VCaP (cell line): Measurements from ENCODE around the gene KIF12.
"Not testable (repeated sequence)": the region's sequence is repeated elsewhere in the genome, so short reads cannot be mapped to it uniquely, and the experiment has no call there.

Source experiments
- H3K27ac ChIP-seq: fragments of 450-650 bp; 2 replicates; pipeline ENCODE4 v1.5.1; 2017
- TF ChIP-seq, protein P1 (sequence below): fragments of 450-650 bp; conservative IDR thresholded peaks from 2 replicates; pipeline ENCODE4 v1.5.1; 2017; ENCODE audit warnings: mild to moderate bottlenecking, moderate library complexity

The KIF12 gene

DNA sequence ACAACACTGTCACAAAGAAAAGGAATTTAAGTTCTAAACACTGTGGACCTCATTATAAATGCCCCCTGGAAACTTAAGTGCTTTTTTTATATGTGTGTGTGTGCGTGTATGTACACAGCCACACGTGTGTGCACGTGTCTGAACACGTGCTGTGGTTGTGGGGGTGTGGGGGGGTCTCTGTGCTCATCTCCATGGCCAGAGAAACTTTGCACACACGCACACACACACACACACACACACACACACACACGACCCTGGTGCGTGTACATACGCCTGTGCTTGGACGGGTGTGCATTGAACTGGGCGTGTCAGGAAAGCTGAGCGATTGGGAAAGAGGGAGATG, 48.9 kb downstream of the KIF12 start:
- TF ChIP-seq, protein P1, sequence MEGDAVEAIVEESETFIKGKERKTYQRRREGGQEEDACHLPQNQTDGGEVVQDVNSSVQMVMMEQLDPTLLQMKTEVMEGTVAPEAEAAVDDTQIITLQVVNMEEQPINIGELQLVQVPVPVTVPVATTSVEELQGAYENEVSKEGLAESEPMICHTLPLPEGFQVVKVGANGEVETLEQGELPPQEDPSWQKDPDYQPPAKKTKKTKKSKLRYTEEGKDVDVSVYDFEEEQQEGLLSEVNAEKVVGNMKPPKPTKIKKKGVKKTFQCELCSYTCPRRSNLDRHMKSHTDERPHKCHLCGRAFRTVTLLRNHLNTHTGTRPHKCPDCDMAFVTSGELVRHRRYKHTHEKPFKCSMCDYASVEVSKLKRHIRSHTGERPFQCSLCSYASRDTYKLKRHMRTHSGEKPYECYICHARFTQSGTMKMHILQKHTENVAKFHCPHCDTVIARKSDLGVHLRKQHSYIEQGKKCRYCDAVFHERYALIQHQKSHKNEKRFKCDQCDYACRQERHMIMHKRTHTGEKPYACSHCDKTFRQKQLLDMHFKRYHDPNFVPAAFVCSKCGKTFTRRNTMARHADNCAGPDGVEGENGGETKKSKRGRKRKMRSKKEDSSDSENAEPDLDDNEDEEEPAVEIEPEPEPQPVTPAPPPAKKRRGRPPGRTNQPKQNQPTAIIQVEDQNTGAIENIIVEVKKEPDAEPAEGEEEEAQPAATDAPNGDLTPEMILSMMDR: no peak
- H3K27ac ChIP-seq: peak overlapping the region; percentile 37

DNA sequence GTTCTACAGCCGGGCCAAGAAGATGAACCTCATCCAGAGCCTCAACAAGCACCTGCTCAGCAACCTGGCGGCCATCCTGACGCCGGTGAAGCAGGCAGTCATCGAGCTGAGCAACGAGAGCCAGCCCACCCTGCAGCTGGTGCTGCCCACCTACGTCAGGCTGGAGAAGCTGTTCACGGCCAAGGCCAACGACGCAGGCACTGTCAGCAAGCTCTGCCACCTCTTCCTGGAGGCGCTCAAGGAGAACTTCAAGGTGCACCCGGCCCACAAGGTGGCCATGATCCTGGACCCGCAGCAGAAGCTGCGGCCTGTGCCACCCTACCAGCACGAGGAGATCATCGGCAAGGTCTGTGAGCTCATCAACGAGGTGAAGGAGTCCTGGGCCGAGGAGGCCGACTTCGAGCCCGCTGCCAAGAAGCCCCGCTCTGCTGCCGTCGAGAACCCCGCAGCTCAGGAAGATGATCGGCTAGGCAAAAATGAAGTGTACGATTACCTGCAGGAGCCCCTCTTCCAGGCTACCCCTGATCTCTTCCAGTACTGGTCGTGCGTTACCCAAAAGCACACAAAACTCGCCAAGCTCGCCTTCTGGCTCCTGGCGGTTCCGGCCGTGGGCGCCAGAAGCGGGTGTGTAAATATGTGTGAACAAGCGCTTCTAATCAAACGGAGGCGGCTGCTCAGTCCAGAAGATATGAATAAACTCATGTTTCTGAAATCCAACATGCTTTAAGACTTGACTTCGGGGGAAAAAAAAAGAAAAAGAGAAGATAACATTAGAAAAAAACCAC, 49.5 kb downstream of the KIF12 start:
- TF ChIP-seq, protein P1: no peak
- peak overlapping the region; percentile 37 for H3K27ac ChIP-seq

DNA sequence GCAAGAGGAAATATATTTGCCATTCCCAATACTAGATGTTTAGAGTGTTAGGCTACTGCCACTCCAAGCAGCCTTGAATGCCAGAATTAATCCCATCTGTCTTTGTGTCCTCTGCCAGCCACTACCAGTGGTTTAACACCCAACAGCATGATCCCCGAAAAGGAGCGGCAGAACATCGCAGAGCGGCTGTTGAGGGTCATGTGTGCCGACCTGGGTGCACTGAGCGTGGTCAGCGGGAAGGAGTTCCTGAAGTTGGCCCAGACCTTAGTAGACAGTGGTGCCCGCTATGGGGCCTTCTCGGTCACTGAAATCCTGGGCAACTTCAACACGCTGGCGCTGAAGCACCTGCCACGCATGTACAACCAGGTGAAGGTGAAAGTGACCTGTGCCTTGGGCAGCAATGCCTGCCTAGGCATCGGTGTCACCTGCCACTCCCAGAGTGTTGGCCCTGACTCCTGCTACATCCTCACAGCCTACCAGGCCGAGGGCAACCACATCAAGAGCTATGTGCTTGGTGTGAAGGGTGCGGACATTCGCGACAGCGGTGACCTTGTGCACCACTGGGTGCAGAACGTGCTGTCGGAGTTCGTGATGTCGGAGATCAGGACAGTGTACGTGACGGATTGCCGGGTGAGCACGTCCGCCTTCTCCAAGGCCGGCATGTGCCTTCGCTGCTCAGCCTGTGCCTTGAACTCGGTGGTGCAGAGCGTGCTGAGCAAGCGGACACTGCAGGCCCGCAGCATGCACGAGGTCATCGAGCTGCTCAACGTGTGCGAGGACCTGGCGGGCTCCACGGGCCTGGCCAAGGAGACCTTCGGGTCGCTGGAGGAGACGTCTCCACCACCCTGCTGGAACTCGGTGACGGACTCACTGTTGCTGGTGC, 50.3 kb downstream of the KIF12 start:
- TF ChIP-seq, protein P1: no peak
- no peak overlapping the region for H3K27ac ChIP-seq

DNA sequence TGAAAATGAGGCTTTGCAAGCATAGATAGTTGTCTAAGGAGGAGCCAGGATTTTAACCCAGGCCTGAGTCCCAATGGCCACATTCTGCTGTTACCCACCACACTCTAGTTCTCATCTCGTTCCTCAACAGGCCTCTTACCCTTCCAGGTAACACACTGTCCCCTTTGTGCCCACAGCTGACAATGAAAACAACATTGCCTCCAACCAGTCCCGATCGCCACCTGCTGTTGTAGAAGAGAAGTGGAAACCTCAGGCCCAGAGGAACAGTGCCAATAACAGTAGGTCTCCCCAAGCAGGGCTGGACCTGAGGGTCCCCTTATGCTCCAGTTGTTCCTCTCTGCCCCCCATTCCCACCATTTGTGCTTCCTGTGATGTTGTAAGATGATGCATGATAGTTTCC, 51.4 kb downstream of the KIF12 start:
- TF ChIP-seq, protein P1: peak; percentile 68
- H3K27ac ChIP-seq: no peak overlapping the region

DNA sequence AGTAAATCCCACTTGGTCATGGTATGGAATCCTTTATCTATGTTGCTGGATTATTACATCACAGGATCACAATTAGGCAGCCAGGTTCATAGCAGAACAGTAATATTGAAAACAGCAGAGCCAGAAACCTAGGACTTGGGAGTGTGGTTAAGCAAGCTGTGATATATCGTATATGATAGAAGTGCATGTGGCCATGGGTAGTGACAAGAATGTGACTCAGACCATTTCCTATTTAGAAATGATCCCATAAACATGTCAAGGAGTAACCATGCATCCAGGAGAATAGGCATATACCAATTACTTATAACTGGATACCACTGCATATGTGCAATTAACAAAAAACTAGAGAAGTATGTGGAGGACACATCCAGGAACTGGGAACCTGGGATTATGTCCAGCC, 52.2 kb downstream of the KIF12 start:
- no peak overlapping the region for H3K27ac ChIP-seq
- TF ChIP-seq, protein P1: no peak

DNA sequence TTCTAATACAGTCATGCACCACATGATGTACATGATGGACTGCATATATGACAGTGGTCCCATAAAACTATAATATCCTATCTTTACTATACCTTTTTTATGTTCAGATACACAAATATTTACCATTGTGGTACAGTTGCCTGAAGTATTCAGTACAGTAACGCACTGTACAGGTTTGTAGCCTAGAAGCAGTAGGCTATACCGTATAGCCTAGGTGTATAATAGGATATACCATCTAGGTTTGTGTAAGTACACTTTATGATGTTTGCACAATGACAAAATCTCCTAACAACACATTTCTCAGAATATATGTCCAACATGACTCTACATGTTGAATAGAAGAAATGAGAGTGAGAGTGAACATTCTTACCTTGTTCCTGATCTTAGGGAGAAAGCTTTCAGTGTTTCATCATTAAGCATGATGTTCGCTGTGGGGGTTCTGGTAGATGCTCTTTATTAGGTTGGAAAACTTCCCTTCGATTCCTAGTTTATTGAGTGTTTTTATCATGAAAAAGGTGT, 52.8 kb downstream of the KIF12 start:
- no peak overlapping the region for H3K27ac ChIP-seq
- TF ChIP-seq, protein P1: no peak

DNA sequence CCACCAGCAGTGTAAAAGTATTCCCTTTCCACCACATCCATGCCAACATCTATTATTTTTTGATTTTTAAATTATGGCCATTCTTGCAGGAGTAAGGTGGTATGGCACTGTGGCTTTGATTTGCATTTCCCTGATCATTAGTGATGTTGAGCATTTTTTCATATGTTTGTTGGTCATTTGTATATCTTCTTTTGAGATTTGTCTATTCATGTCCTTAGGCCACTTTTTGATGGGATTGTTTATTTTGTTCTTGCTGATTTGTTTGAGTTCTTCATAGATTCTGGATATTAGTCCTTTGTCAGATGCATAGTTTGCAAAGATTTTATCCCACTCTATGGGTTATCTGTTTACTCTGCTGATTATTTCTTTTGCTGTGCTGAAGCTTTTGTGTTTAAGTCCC, 55.4 kb downstream of the KIF12 start:
- not testable (repeated sequence) for H3K27ac ChIP-seq
